Measurements from ENCODE around the gene THOP1. TPM values are rescaled to one million over a fixed set of nuclear protein-coding genes. Genes with fewer than 3 reads are reported as not detected.
A peak's percentile ranks its signal among the peaks of the same experiment; 100 is the strongest.

Gene THOP1
- total RNA-seq, 1 experiment from 2014 or later = 114 TPM

GRCh38 chr19:2782936-2783780, 2.1 kb upstream of the THOP1 start, which contains the start of gene SGTA:
SGTA (minus strand) TSS chr19:2783273; CDS start chr19:2769068, 14,205 bp downstream.
- no TSS peak for BruUV-seq (replicated peaks)
- intact Hi-C loops (cut with micrococcal nuclease) = no loop called here
- Mint-ChIP-seq H3K4me3 (ENCODE audit: unreplicated experiment) (peak within 1 kb of the TSS; percentile 78), H3K9me3 (ENCODE audit: unreplicated experiment) (no peaks in the 10 kb centered on the region), H3K36me3 (ENCODE audit: insufficient read depth, unreplicated experiment) (peaks cover 34% of the 10 kb centered on the region), H3K4me1 (ENCODE audit: insufficient read depth, unreplicated experiment) (peaks cover 29% of the 10 kb centered on the region), H3K27me3 (ENCODE audit: insufficient read depth, unreplicated experiment) (no peaks in the 10 kb centered on the region), H3K27ac (ENCODE audit: low read depth, unreplicated experiment) (peak within 1 kb of the TSS; percentile 94)
- peak; percentile 100 for DNase-seq (ENCODE audit: unreplicated experiment)
- TF ChIP-seq CTCF (IDR thresholded peaks at IDR 0.05; ENCODE audit: unreplicated experiment) = peak; percentile 35
- POLR2A ChIA-PET = interaction anchor here (0.5 to 1.7 kb wide), 18 partner anchors 39 to 1464 kb away, joined by 3 to 6 read pairs (median 3); partner anchors contain the start of genes GADD45B, REEP6, TLE6 and YJU2
- CTCF ChIA-PET = interaction anchor here (0.5 to 0.9 kb wide), 4 partner anchors 36 to 1436 kb away, joined by 3 to 6 read pairs (median 3); no protein-coding TSS in a partner anchor

GRCh38 chr19:2783781-2784145, 1.5 kb upstream of the THOP1 start:
- BruUV-seq (replicated peaks) = no TSS peak
- intact Hi-C loops (cut with micrococcal nuclease) = no loop called here
- POLR2A ChIA-PET = interaction anchor here (0.5 to 1.7 kb wide), 16 partner anchors 38 to 1463 kb away, joined by 3 to 6 read pairs (median 4); partner anchors contain the start of genes GADD45B, REEP6, TLE6 and YJU2

GRCh38 chr19:2787115-2787514, 1.8 kb downstream of the THOP1 start:
- BruUV-seq (replicated peaks) = no TSS peak
- Mint-ChIP-seq H3K27me3 (ENCODE audit: insufficient read depth, unreplicated experiment) (no peaks in the 10 kb centered on the region), H3K4me1 (ENCODE audit: insufficient read depth, unreplicated experiment) (peaks cover 22% of the 10 kb centered on the region), H3K27ac (ENCODE audit: low read depth, unreplicated experiment) (no peak overlapping the region), H3K36me3 (ENCODE audit: insufficient read depth, unreplicated experiment) (peaks cover 31% of the 10 kb centered on the region), H3K4me3 (ENCODE audit: unreplicated experiment) (peak overlapping the region; percentile 92), H3K9me3 (ENCODE audit: unreplicated experiment) (no peaks in the 10 kb centered on the region)
- no peak for TF ChIP-seq CTCF (IDR thresholded peaks at IDR 0.05; ENCODE audit: unreplicated experiment)
- intact Hi-C loops (cut with micrococcal nuclease) = no loop called here
- DNase-seq (ENCODE audit: unreplicated experiment) = no peak
- ChIA-PET CTCF (interaction anchor here (1.1 kb wide), 1 partner anchor 27 kb away, joined by 3 read pairs; no protein-coding TSS in a partner anchor), POLR2A (interaction anchor here (1.0 to 1.1 kb wide), 2 partner anchors 14 to 32 kb away, joined by 3 read pairs; partner anchors contain the start of gene ZNF554)

More at GRCh38 chr19:2783781-2784145, 1.5 kb upstream of the THOP1 start:
- TF ChIP-seq CTCF (IDR thresholded peaks at IDR 0.05; ENCODE audit: unreplicated experiment) = no peak
- Mint-ChIP-seq H3K4me3 (ENCODE audit: unreplicated experiment) (peak overlapping the region; percentile 78), H3K27me3 (ENCODE audit: insufficient read depth, unreplicated experiment) (no peaks in the 10 kb centered on the region), H3K36me3 (ENCODE audit: insufficient read depth, unreplicated experiment) (peaks cover 37% of the 10 kb centered on the region), H3K4me1 (ENCODE audit: insufficient read depth, unreplicated experiment) (peaks cover 31% of the 10 kb centered on the region), H3K9me3 (ENCODE audit: unreplicated experiment) (no peaks in the 10 kb centered on the region), H3K27ac (ENCODE audit: low read depth, unreplicated experiment) (peak overlapping the region; percentile 94)
- CTCF ChIA-PET = interaction anchor here (0.5 to 0.9 kb wide), 2 partner anchors 35 to 118 kb away, joined by 3 to 6 read pairs; no protein-coding TSS in a partner anchor
- no peak for DNase-seq (ENCODE audit: unreplicated experiment)

GRCh38 chr19:2788237-2788636, 2.9 kb downstream of the THOP1 start:
- intact Hi-C loops (cut with micrococcal nuclease) = no loop called here
- Mint-ChIP-seq H3K27ac (ENCODE audit: low read depth, unreplicated experiment) (no peak overlapping the region), H3K27me3 (ENCODE audit: insufficient read depth, unreplicated experiment) (no peaks in the 10 kb centered on the region), H3K9me3 (ENCODE audit: unreplicated experiment) (no peaks in the 10 kb centered on the region), H3K4me3 (ENCODE audit: unreplicated experiment) (no peak overlapping the region), H3K36me3 (ENCODE audit: insufficient read depth, unreplicated experiment) (peaks cover 29% of the 10 kb centered on the region), H3K4me1 (ENCODE audit: insufficient read depth, unreplicated experiment) (peaks cover 22% of the 10 kb centered on the region)
- ChIA-PET POLR2A (no interaction called here), CTCF (interaction anchor here (1.1 kb wide), 1 partner anchor 28 kb away, joined by 3 read pairs; no protein-coding TSS in a partner anchor)
- no peak for DNase-seq (ENCODE audit: unreplicated experiment)
- TF ChIP-seq CTCF (IDR thresholded peaks at IDR 0.05; ENCODE audit: unreplicated experiment) = no peak
- BruUV-seq (replicated peaks) = no TSS peak

All from MCF 10A (cell line).